Mesenteric fat pad (tissue), 1 donor: ENCODE results near the gene WDR7. TPM values are rescaled to one million over a fixed set of nuclear protein-coding genes. Genes with fewer than 3 reads are reported as not detected.
"Not testable (repeated sequence)": the region's sequence is repeated elsewhere in the genome, so short reads cannot be mapped to it uniquely, and the experiment has no call there.

Source experiments
- DNase-seq: peaks from one replicate; pipeline ENCODE4 v3.0.0-alpha.2; 2020; ENCODE audit warnings: low spot score
- total RNA-seq: library from RNA; stranded (reverse); fragmentation: NEBNext Ultra II Directional; extraction: Animal tissue kit (Norgen Biotek cat#: 25700); gene quantifications from one replicate; pipeline ENCODE4 v1.2.1, GENCODE V29; 2021
- donor health status: DM: yes; HTN: yes; CAD: no.

Gene WDR7
- total RNA-seq, 1 donor from 2014 or later = 33.1 TPM

- DNase-seq = no peak
Observed at GRCh38 chr18:56652802-56653201, 1.6 kb downstream of the WDR7 start.

DNA sequence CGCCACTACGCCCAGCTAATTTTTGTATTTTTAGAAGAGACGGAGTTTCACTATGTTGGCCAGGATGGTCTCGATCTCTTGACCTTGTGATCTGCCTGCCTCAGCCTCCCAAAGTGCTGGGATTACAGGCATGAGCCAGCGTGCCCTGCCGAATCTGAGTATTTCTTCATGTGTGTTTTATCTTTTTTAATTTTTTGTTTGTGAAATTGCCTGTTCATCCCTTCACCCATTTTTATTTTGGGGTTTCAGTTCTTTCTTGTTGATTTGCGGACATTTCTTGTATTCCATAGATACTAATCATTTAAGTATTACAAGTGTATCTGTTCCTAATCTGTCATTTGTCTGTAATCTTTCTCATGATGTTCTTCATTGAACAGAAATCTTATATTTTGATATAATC, 3.1 kb downstream of the WDR7 start:
- not testable (repeated sequence) for DNase-seq

- no peak for DNase-seq
Observed at GRCh38 chr18:56658261-56658660, 7.1 kb downstream of the WDR7 start.

DNA sequence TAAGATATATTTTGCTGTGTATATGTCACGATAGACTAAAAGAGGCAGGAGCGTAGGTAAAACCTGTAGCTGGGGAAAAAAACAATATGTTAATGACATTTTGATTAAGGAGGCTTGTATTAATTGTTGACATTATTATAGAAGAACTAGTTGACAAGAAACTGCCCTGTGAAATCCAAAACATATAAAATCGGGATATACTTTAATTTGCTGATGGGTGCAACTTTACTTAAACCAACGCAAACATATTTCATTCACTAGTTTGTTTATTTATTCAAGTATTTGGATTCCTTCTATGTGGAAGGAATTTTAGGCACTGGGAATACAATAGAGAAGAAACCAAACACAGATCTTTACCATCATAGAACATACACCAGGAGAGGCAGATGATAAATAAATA, 8.0 kb downstream of the WDR7 start:
- DNase-seq = no peak

DNA sequence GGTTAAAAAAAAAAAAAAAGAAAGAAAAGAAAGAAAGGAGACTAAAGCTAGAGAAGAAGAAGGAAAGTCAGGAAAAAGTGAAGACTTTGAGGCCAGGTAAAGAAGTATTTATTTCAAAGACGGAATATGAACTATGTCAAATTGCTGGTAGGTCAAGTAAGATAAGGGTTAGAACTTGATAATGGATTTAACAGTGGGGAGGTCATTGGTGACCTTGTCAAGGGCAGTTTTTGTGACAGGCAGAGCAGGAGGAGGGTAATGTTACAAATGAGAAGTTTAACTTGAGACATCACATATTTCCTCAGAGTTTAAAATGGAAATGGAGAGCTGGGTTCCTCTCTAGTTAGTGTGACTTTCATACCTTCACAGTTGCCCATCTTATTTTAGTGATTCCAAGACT, 9.5 kb downstream of the WDR7 start:
- DNase-seq = no peak

DNA sequence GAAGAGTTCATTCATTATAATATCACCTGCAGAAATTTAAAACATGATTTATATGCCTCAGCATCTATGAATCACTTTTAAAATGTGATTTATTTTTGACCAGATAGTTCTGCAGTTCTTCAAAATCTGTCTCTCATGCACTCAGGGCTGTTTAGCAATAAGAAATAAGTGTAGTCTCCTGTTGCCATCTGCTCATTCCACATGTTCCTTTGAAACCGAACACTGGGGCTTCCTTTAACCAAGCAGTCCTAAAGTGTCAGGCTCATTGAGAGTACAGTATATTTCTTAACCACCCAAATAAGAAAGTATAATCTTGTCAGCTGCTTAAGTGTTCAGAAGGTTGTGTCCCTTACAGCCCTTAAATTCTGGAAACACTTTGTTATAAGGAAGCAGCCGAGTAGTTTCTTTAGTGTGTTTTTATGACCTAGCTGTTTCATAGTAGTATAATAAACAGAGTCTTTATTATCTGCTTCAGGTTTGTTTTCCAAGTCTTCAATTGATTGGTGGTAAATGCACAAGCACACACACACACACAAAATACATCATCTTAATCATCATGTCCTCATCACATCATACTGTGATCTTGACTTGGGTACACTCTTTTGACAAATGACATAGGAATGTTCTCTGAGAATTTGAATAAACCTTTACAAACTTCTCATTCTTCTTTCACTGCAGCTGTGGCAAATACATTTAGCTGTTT, 10.4 kb downstream of the WDR7 start:
- DNase-seq = no peak

GRCh38 chr18:56662063-56662408, 10.9 kb downstream of the WDR7 start:
- no peak for DNase-seq

DNA sequence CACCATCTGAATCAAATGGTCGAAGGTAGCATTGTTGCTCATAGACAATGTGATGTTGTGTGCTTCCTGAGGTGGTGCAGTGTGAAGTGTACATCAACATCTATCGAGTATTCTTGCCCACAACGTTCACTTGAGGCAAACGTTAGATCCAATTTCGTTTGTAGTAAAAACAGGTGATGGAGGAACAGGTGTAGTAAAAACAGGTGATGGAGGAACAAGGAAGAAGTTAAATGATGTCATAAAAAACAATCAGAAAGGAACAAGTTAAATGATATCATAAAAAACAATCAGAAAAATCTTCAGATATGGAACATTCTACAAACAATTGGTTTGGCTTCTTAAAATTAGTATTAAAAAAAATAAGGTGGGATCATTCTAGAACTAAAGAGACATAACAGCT, 11.3 kb downstream of the WDR7 start:
- DNase-seq = no peak

DNA sequence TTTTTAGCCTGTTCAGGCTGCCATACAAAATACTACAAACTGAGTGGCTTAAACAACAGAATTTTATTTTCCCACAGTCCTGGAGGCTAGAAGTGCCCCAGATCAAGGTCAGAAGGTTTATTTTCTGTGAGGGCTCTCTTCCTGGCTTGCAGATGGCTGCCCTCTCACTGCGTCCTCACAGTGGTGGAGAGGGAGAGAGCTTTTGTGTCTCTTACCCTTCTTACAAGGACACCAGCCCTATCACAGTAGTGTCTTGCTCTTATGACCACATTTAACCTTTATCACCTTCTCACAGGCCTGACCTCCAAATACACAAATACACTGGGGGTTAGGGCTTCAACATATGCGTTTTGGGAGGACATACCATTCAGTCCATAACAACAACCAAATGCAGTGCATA, 11.7 kb downstream of the WDR7 start:
- DNase-seq = no peak

GRCh38 chr18:56672391-56672790, 21.2 kb downstream of the WDR7 start:
- no peak for DNase-seq

DNA sequence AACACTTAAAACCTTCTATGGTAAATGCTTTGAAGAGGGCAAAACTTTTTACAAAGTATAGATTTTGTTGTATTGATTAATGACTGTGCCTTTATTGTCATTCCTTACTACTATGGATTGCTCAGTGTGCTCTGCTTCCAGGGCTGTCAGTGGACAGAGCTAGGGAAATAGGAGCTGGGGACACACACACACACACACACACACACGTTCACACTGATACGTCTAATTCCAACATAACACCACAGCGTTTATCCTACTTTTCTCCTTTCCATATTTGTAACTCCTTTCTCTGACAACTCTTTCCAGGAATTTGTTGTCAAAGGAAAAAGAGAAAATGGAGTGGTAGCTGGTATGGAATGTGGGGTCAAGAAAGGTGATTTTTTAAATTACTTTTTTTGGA, 21.8 kb downstream of the WDR7 start:
- DNase-seq = no peak

DNA sequence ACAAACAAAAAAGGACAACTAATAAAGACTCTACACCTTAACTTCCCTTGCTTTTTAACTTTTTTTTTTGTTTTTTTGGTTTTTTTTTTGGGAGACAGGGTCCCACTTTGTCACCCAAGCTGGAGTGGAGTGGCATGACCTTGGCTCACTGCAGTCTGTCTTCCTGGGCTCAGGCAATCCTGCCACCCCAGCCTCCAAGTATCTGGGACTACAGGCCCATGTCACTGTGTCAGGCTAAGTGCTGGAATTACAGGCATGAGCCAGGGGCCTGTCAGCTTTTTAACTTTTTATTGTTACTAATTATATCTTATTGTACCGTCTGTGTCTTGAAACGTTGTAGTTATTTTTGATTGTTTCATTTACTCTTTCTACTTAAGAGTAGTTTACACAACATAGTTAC, 25.5 kb downstream of the WDR7 start:
- no peak for DNase-seq

GRCh38 chr18:56678836-56679565, 27.8 kb downstream of the WDR7 start:
- DNase-seq = no peak

GRCh38 chr18:56684277-56684676, 33.1 kb downstream of the WDR7 start:
- DNase-seq = no peak

DNA sequence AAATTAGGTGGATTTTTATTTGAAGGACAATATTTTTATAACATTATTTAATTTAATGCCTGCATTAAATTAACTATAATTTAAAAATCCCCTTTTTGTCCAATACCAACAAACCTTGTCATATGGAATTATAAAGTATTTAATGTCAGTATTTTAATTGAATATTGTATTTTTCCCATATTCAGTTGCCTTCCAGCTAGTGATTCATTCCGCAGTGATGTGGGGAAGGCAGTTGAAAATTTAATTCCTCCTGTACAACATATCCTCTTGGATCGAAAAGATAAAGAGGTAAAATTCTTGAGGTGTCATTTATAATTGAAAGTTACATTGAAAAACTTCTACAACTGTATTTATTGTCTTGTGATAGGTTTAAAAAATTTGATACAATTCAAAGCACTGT, 40.4 kb downstream of the WDR7 start:
- no peak for DNase-seq

GRCh38 chr18:56696966-56697365, 45.8 kb downstream of the WDR7 start:
- DNase-seq = no peak

DNA sequence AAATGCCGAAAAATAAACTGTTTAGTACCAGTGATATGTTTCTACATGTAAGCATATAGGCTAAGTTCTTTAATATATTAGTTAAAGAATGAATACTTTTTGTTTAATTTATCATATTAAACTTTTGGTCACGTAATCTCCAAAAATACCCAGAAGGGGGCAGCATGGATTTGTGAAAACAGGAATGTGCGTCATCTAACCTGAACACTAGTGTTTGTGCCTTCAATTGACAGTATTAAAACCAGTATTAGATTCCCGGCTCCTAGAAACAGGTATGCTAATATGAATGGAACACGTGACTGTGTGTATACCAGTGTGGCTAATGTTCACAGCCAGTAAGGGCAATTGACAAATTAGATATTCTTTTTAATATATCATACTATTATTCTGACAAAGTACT, 51.8 kb downstream of the WDR7 start:
- DNase-seq = no peak

GRCh38 chr18:56709463-56709862, 58.3 kb downstream of the WDR7 start:
- no peak for DNase-seq

GRCh38 chr18:56711708-56712445, 60.7 kb downstream of the WDR7 start:
- DNase-seq = no peak

DNA sequence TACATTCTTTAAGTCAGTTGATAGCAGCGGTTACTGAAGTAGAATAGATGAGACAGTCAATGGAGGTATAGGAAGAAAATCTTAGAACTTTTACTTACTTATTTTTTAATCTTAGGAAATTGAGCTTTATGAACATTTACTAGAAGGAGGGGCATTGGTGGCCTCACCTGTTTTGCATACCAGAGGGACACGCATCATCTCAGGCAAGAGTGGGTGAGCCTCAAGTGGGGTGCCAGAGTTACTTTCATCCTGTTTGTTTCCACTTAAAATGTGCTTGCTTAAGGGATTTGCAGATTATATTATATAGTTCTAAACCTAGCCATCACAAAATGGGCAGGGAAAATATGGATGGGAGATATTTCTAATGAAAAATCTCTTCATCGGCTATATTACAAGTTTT, 61.6 kb downstream of the WDR7 start:
- DNase-seq = no peak

- no peak for DNase-seq
Observed at GRCh38 chr18:56715121-56715520, 64.0 kb downstream of the WDR7 start.

GRCh38 chr18:56716692-56717146, 65.6 kb downstream of the WDR7 start:
- DNase-seq = no peak
